SK-N-MC (cell line): ENCODE data around the gene ATF3.

Experiments used
- EZH2 ChIP-seq: fragments of 200-600 bp; sonication (generic); IDR thresholded peaks from one replicate; pipeline ENCODE4 v1.6.1; 2017; ENCODE audit warnings: antibody characterized with exemption
- POLR2AphosphoS5 ChIP-seq: IDR thresholded peaks from 2 replicates; pipeline ENCODE4 v1.6.1; 2012; ENCODE audit warnings: mild to moderate bottlenecking, low read depth, low read length, borderline replicate concordance

DNA sequence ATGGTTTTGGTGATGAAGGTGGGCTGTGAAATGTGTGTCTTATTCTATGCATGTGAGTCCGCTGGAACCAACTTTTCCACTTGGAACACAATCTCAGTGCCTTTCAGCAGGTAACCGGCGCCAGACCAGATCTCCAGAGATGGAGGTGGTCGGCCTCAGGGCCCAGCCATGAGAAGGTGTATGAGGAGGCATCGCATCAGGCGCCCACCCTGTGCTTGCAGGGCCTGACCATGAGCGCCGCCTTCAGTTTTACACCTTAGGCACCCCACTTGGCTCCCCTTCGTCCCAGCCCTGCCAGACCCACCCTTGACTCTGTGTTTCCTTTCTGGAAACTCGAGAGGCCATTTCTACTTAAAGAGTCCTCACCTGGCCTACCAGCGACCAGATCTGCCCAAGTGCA, 48.6 kb upstream of the ATF3 start:
- TF ChIP-seq EZH2 (no peak), POLR2AphosphoS5 (no peak)
